Ishikawa (cell line): ENCODE measurements around the gene C4orf17.

Experiments
- CEBPB ChIP-seq: IDR thresholded peaks from 2 replicates; pipeline ENCODE4 v1.6.1; 2012
- CREB1 ChIP-seq: IDR thresholded peaks from 2 replicates; pipeline ENCODE4 v1.6.1; 2012; ENCODE audit warnings: low read depth
- EGR1 ChIP-seq: IDR thresholded peaks from 2 replicates; pipeline ENCODE4 v1.6.1; 2012
- EP300 ChIP-seq: IDR thresholded peaks from 2 replicates; pipeline ENCODE4 v1.6.1; 2012; ENCODE audit warnings: borderline replicate concordance
- FOXM1 ChIP-seq: IDR thresholded peaks from 2 replicates; pipeline ENCODE4 v1.6.1; 2012; ENCODE audit warnings: low read depth, borderline replicate concordance
- MAX ChIP-seq: IDR thresholded peaks from 2 replicates; pipeline ENCODE4 v1.6.1; 2012
- NFIC ChIP-seq: IDR thresholded peaks from 2 replicates; pipeline ENCODE4 v1.6.1; 2012
- RAD21 ChIP-seq: IDR thresholded peaks from 2 replicates; pipeline ENCODE4 v1.6.1; 2012; ENCODE audit warnings: low read depth
- REST ChIP-seq: IDR thresholded peaks from 2 replicates; pipeline ENCODE4 v1.6.1; 2012; ENCODE audit warnings: low read depth, mild to moderate bottlenecking
- TCF12 ChIP-seq: IDR thresholded peaks from 2 replicates; pipeline ENCODE4 v1.6.1; 2012; ENCODE audit warnings: low read depth
- TEAD4 ChIP-seq: IDR thresholded peaks from 2 replicates; pipeline ENCODE4 v1.6.1; 2012
- YY1 ChIP-seq: IDR thresholded peaks from 2 replicates; pipeline ENCODE4 v1.6.1; 2012; ENCODE audit warnings: low read depth
- ZBTB7A ChIP-seq: IDR thresholded peaks from 2 replicates; pipeline ENCODE4 v1.6.1; 2012; ENCODE audit warnings: low read depth

- no peak for TF ChIP-seq YY1
- TF ChIP-seq CEBPB = no peak
- TF ChIP-seq REST = no peak
- no peak for TF ChIP-seq TEAD4
- no peak for TF ChIP-seq RAD21
- no peak for TF ChIP-seq FOXM1
- no peak for TF ChIP-seq MAX
- no peak for TF ChIP-seq EP300
- TF ChIP-seq ZBTB7A = no peak
- TF ChIP-seq TCF12 = no peak
- TF ChIP-seq CREB1 = no peak
- TF ChIP-seq EGR1 = no peak
- TF ChIP-seq NFIC = no peak
Observed at GRCh38 chr4:99467887-99468286, 42.9 kb upstream of the C4orf17 start.
